ENCODE data around the gene INSIG1. TPM values are rescaled to one million over a fixed set of nuclear protein-coding genes. Genes with fewer than 3 reads are reported as not detected.

The INSIG1 gene
- total and polyA plus RNA-seq, 2 donors (not counting 3 experiments of a cell fraction or from before 2014, with no cell fraction given), result 79.3 to 102 TPM

DNA sequence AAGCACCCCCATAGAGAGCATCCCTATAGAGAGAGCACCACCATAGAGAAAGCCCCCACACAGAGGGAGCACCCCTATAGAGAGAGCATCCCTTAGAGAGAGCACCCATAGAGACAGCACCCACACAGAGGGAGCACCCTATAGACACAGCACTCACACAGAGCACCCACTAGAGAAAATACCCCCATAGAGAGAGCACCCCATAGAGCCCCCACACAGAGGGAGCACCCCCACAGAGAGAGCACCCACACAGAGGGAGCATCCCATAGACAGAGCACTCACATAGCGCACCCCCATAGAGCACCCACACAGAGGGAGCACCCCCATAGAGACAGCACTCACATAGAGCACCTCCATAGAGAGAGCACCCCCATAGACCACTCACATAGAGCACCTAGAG lies 48.6 kb downstream of the INSIG1 start:
- Histone ChIP-seq H3K27me3 (ENCODE audit: control insufficient read depth in 2 of 2, insufficient read depth in 2 of 2, low read length in 2 of 2) (peaks cover 2 to 3% of the 10 kb centered on the region in 2 experiments), H3K36me3 (ENCODE audit: control insufficient read depth in 2 of 2, extremely low read depth in 1 of 2, insufficient read depth in 2 of 2, low read length in 2 of 2) (no peaks in the 10 kb centered on the region), H3K4me1 (ENCODE audit: control insufficient read depth, extremely low read depth, insufficient read depth, low read length) (no peaks in the 10 kb centered on the region), H3K9ac (replicated peaks; ENCODE audit: extremely low read depth, insufficient read depth, low read length) (no peak overlapping the region), H3K9me1 (replicated peaks; ENCODE audit: control insufficient read depth, extremely low read depth, insufficient read depth, low read length) (no peaks in the 10 kb centered on the region), H4K20me1 (replicated peaks; ENCODE audit: control insufficient read depth, extremely low read depth, insufficient read depth, low read length) (no peaks in the 10 kb centered on the region), H3K9me3 (replicated peaks; ENCODE audit: control insufficient read depth, insufficient read depth, low read length) (no peaks in the 10 kb centered on the region), H3K4me3 (replicated peaks in 1 of 3; ENCODE audit: insufficient read depth in 1 of 3, low read depth in 1 of 3, low read length in 3 of 3) (no peak overlapping the region), H3K27ac (ENCODE audit: insufficient read depth, low read depth, low read length) (no peak overlapping the region), H3K79me2 (ENCODE audit: control insufficient read depth, insufficient read depth, low read length) (no peaks in the 10 kb centered on the region), H2AFZ (ENCODE audit: low read depth, low read length) (no peak overlapping the region), H3K4me2 (ENCODE audit: insufficient read depth, low read length) (no peak overlapping the region)
- intact Hi-C loops (cut with micrococcal nuclease), result loop anchor here (5.0 kb wide), 1 partner anchor 274 kb away; the partner anchor contains the start of gene HTR5A
- dilution Hi-C loops (cut with MboI; ENCODE audit: extremely low pct_ligation_motif_present, low sequenced_read_pairs), result loop anchor here (25.0 kb wide), 1 partner anchor 159 kb away; no protein-coding TSS in a partner anchor
- POLR2A ChIA-PET, result no interaction called here
- CTCF ChIA-PET, result no interaction called here
- DNase-seq (ENCODE audit: low read depth, low spot score) (no peak), FAIRE-seq (no peak)
- no TSS peak for BruUV-seq (replicated peaks)
- TF ChIP-seq, protein P1, sequence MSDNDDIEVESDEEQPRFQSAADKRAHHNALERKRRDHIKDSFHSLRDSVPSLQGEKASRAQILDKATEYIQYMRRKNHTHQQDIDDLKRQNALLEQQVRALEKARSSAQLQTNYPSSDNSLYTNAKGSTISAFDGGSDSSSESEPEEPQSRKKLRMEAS (IDR thresholded peaks at IDR 0.05; ENCODE audit: insufficient read depth, insufficient read length), result no peak
- no peak for TF ChIP-seq FOS (IDR thresholded peaks at IDR 0.05; ENCODE audit: borderline replicate concordance, insufficient read depth, low read length)
- no peak for TF ChIP-seq POLR2A (IDR thresholded peaks at IDR 0.05; ENCODE audit: low read depth, low read length)
- no peak for TF ChIP-seq MYC (IDR thresholded peaks at IDR 0.05; ENCODE audit: low read depth, low read length)
- TF ChIP-seq, protein P2, sequence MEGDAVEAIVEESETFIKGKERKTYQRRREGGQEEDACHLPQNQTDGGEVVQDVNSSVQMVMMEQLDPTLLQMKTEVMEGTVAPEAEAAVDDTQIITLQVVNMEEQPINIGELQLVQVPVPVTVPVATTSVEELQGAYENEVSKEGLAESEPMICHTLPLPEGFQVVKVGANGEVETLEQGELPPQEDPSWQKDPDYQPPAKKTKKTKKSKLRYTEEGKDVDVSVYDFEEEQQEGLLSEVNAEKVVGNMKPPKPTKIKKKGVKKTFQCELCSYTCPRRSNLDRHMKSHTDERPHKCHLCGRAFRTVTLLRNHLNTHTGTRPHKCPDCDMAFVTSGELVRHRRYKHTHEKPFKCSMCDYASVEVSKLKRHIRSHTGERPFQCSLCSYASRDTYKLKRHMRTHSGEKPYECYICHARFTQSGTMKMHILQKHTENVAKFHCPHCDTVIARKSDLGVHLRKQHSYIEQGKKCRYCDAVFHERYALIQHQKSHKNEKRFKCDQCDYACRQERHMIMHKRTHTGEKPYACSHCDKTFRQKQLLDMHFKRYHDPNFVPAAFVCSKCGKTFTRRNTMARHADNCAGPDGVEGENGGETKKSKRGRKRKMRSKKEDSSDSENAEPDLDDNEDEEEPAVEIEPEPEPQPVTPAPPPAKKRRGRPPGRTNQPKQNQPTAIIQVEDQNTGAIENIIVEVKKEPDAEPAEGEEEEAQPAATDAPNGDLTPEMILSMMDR (IDR thresholded peaks at IDR 0.05; ENCODE audit: extremely low read depth in 1 of 2, insufficient read depth in 1 of 2, low read depth in 1 of 2, low read length in 2 of 2), result no peak
- no peak for TF ChIP-seq POLR2AphosphoS5 (IDR thresholded peaks at IDR 0.05; ENCODE audit: insufficient read depth, low read depth, low read length)
- TF ChIP-seq EZH2 (IDR thresholded peaks at IDR 0.05; ENCODE audit: borderline replicate concordance, low read depth, low read length, severe bottlenecking), result no peak
- no peak for TF ChIP-seq GATA2 (IDR thresholded peaks at IDR 0.05; ENCODE audit: insufficient read depth, insufficient read length, low read depth, low read length)
- TF ChIP-seq JUN (IDR thresholded peaks at IDR 0.05; ENCODE audit: borderline replicate concordance, insufficient read depth, insufficient read length, low read depth), result no peak
